K562 (cell line): ENCODE results near the gene CDH1. TPM values are rescaled to one million over a fixed set of nuclear protein-coding genes. Genes with fewer than 3 reads are reported as not detected.

ENCODE experiments used
- CBFB ChIP-seq: sonication (generic); formaldehyde crosslinking; IDR thresholded peaks from 2 replicates; pipeline ENCODE4 v1.4.0; 2020; ENCODE audit warnings: mild to moderate bottlenecking, missing genetic modification reagents
- DACH1 ChIP-seq: fragments of 450-650 bp; IDR thresholded peaks from 2 replicates; pipeline ENCODE4 v1.6.1; 2018; ENCODE audit not compliant: partially characterized antibody
- MGA ChIP-seq: fragments of 450-650 bp; IDR thresholded peaks from 2 replicates; pipeline ENCODE4 v1.6.1; 2016; ENCODE audit warnings: mild to moderate bottlenecking, moderate library complexity
- NEUROD1 ChIP-seq: fragments of 150-350 bp; IDR thresholded peaks from 2 replicates; pipeline ENCODE4 v1.6.1; 2014; ENCODE audit warnings: borderline replicate concordance, low read length, low read depth; ENCODE audit not compliant: partially characterized antibody
- NFIC ChIP-seq: fragments of 450-650 bp; IDR thresholded peaks from 2 replicates; pipeline ENCODE4 v1.6.1; 2017; ENCODE audit warnings: mild to moderate bottlenecking, inconsistent platforms
- STAT6 ChIP-seq: sonication (generic); formaldehyde crosslinking; IDR thresholded peaks from 2 replicates; pipeline ENCODE4 v1.8.1; 2023; ENCODE audit warnings: mild to moderate bottlenecking, missing genetic modification reagents
- ZBTB11 ChIP-seq, 3 experiments: fragments of 200-800 bp in 1 of 3; fragments of 250-450 bp in 1 of 3; fragments of 450-650 bp in 1 of 3; sonication (Bioruptor Pico) in 1 of 3; sonication (Bioruptor generic) in 1 of 3; formaldehyde crosslinking in 1 of 3; IDR thresholded peaks; 2 replicates each; pipeline versions ENCODE4 v1.6.1 to v1.8.0; 2016 to 2022; ENCODE audit warnings: mild to moderate bottlenecking in 2 of 3, missing genetic modification characterization in 2 of 3, missing compliant biosample characterization in 1 of 3, moderate library complexity in 1 of 3
- ZNF133 ChIP-seq: fragments of 250-450 bp; sonication (Bioruptor Pico); IDR thresholded peaks from 2 replicates; pipeline ENCODE4 v1.4.0; 2020; ENCODE audit warnings: mild to moderate bottlenecking
- ZNF212 ChIP-seq: fragments of 450-650 bp; formaldehyde crosslinking; IDR thresholded peaks from 2 replicates; pipeline ENCODE4 v1.4.0; 2020; ENCODE audit warnings: mild to moderate bottlenecking
- polyA plus RNA-seq, 8 experiments: library from polyadenylated mRNA; depleted of rRNA in 4 of 8; stranded (reverse) in 5 of 8; unstranded in 3 of 8; fragments of >200 nt; fragmentation: Nextera tagmentation in 2 of 8; fragmentation: Illumina TruSeq in 1 of 8; extraction: Ambion mirVana in 2 of 8; extraction: Trizol in 1 of 8; gene quantifications; 2 replicates each; pipeline versions ENCODE4 v1.2.1 to v1.2.3, GENCODE V29; 2011 to 2014; ENCODE audit warnings: inconsistent platforms in 1 of 8, missing spikeins in 1 of 8
- total RNA-seq, 7 experiments: library from RNA; depleted of rRNA in 6 of 7; stranded (reverse); fragments of >200 nt in 6 of 7; fragmentation: Illumina TruSeq in 2 of 7; extraction: Trizol in 2 of 7; gene quantifications; 2 replicates each; pipeline versions ENCODE4 v1.2.1 to v1.2.3, GENCODE V29; 2011 to 2021; ENCODE audit warnings: low replicate concordance in 1 of 7

The CDH1 gene
- total and polyA plus RNA-seq, 9 of the 15 experiments (the other 6 are each of a cell fraction or from before 2014, with no cell fraction given) = 0.01 to 0.69 TPM; not detected in 7

- peak in 1 of 3 experiments; percentile 57; a peak in 1 of 6 replicates for TF ChIP-seq ZBTB11 (CRISPR knock-in tag; IDR thresholded peaks at IDR 0.05)
- TF ChIP-seq NFIC = peak; percentile 50
- peak; percentile 55 for TF ChIP-seq DACH1
- TF ChIP-seq ZNF212 (CRISPR knock-in tag) = no peak
- TF ChIP-seq CBFB (CRISPR knock-in tag) = no peak
- TF ChIP-seq MGA = no peak
- TF ChIP-seq ZNF133 (CRISPR knock-in tag) = no peak
- TF ChIP-seq NEUROD1 = peak; percentile 21
- no peak for TF ChIP-seq STAT6 (CRISPR knock-in tag)
Observed at GRCh38 chr16:68772030-68772681, 35.1 kb downstream of the CDH1 start (continued).
